Body of pancreas (tissue), 4 donors: ENCODE results near the gene SPTA1. TPM values are rescaled to one million over a fixed set of nuclear protein-coding genes. Genes with fewer than 3 reads are reported as not detected.

Source experiments
- ATAC-seq: fragments of 150-250 bp; one replicate; pipeline ENCODE4 v1.9.1; 2016
- DNase-seq, 4 donors: peaks; one replicate each; pipeline ENCODE4 v3.0.0-alpha.2; 2019
- H3K27ac ChIP-seq, 4 donors: fragments of 200-600 bp; sonication (generic); 1 replicate in 3 of 4; 2 replicates in 1 of 4; pipeline versions ENCODE4 v1.5.1 to v1.6.1; 2016 to 2019; ENCODE audit warnings: mild to moderate bottlenecking in 1 of 4, mixed read lengths in 1 of 4, moderate library complexity in 1 of 4
- H3K27me3 ChIP-seq, 2 donors: fragments of 200-600 bp; sonication (generic); one replicate each; pipeline ENCODE4 v1.6.0; 2016; ENCODE audit warnings: mild to moderate bottlenecking in 1 of 2
- H3K36me3 ChIP-seq, 2 donors: fragments of 200-600 bp; sonication (generic); replicated peaks in 1 of 2; 2 replicates each; pipeline ENCODE4 v1.5.1; 2016; ENCODE audit warnings: low read depth in 2 of 2; ENCODE audit not compliant: insufficient read depth in 1 of 2
- H3K4me1 ChIP-seq: fragments of 200-600 bp; sonication (generic); one replicate; pipeline ENCODE4 v1.6.0; 2016
- H3K4me3 ChIP-seq, 2 donors: fragments of 200-600 bp; sonication (generic); 1 replicate in 1 of 2; 2 replicates in 1 of 2; pipeline ENCODE4 v1.5.1; 2016 to 2019
- H3K9me3 ChIP-seq, 3 donors: fragments of 200-600 bp; sonication (generic); 1 replicate in 2 of 3; 2 replicates in 1 of 3; pipeline ENCODE4 v1.5.1; 2016
- POLR2A ChIP-seq, 3 donors: fragments of 450-650 bp; IDR thresholded peaks; one replicate each; pipeline ENCODE4 v1.6.1; 2016; ENCODE audit warnings: antibody characterized with exemption in 3 of 3, mild to moderate bottlenecking in 2 of 3
- WGBS, 2 donors: methylation state at CpG; one replicate each; pipeline ENCODE4 v1.1.5; 2017; 5-methylcytosine and 5-hydroxymethylcytosine counted together
- intact Hi-C: fragments of 100-400 bp; cut with DNase I; formaldehyde crosslinking; loops from one replicate; pipeline ENCODE4 v1.15.1; 2023
- total RNA-seq, 2 donors: library from RNA; depleted of rRNA; stranded (reverse); fragments of >200 nt; gene quantifications; one replicate each; pipeline ENCODE4 v1.1.0, GENCODE V29; 2016
- TF ChIP-seq, protein P1 (sequence below), 7 experiments: fragments of 450-650 bp in 4 of 7; fragments of 200-600 bp in 3 of 7; sonication (generic) in 3 of 7; IDR thresholded peaks; one replicate each; pipeline ENCODE4 v1.5.1; 2016 to 2019; ENCODE audit warnings: antibody characterized with exemption in 7 of 7

SPTA1 gene
- total RNA-seq, 2 donors from 2014 or later, result not detected

- WGBS, 2 donors, result 41 to 46% methylated on average over 1 of the region's 1 CpG
- H3K27ac ChIP-seq, result no peak within 1 kb of the TSS
- H3K9me3 ChIP-seq, result no peaks in the 10 kb centered on the region
- H3K4me3 ChIP-seq, result no peak within 1 kb of the TSS
- ATAC-seq, result no peak
- DNase-seq, result no peak
- H3K27me3 ChIP-seq, result no peaks in the 10 kb centered on the region
- intact Hi-C loops, result no loop called here
- TF ChIP-seq, protein P1, sequence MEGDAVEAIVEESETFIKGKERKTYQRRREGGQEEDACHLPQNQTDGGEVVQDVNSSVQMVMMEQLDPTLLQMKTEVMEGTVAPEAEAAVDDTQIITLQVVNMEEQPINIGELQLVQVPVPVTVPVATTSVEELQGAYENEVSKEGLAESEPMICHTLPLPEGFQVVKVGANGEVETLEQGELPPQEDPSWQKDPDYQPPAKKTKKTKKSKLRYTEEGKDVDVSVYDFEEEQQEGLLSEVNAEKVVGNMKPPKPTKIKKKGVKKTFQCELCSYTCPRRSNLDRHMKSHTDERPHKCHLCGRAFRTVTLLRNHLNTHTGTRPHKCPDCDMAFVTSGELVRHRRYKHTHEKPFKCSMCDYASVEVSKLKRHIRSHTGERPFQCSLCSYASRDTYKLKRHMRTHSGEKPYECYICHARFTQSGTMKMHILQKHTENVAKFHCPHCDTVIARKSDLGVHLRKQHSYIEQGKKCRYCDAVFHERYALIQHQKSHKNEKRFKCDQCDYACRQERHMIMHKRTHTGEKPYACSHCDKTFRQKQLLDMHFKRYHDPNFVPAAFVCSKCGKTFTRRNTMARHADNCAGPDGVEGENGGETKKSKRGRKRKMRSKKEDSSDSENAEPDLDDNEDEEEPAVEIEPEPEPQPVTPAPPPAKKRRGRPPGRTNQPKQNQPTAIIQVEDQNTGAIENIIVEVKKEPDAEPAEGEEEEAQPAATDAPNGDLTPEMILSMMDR (IDR thresholded peaks at IDR 0.05), result no peak
- no peak for TF ChIP-seq POLR2A (IDR thresholded peaks at IDR 0.05)
- H3K4me1 ChIP-seq, result no peaks in the 10 kb centered on the region
- H3K36me3 ChIP-seq, result no peaks in the 10 kb centered on the region
Observed at GRCh38 chr1:158604968-158605367, 81.5 kb downstream of the SPTA1 start, which contains the start of gene OR10Z1. Gene OR10Z1, plus strand, starts transcription at chr1:158605268. Its CDS starts 1,171 bp downstream, at chr1:158606439.

GRCh38 chr1:158600735-158601134 is 85.8 kb downstream of the SPTA1 start:
- no peak overlapping the region for H3K27ac ChIP-seq
- TF ChIP-seq POLR2A (IDR thresholded peaks at IDR 0.05), result no peak
- TF ChIP-seq, protein P1 (IDR thresholded peaks at IDR 0.05), result no peak
- no peaks in the 10 kb centered on the region for H3K4me1 ChIP-seq
- no peak overlapping the region for H3K4me3 ChIP-seq
- WGBS, 2 donors, result 86 to 89% methylated on average over 2 of the region's 2 CpGs
- no peaks in the 10 kb centered on the region for H3K27me3 ChIP-seq
- H3K36me3 ChIP-seq, result no peaks in the 10 kb centered on the region
- intact Hi-C loops, result no loop called here
- peaks cover 0 to 2% (median 0%) of the 10 kb centered on the region in 3 donors for H3K9me3 ChIP-seq
- DNase-seq (no peak), ATAC-seq (no peak)

DNA sequence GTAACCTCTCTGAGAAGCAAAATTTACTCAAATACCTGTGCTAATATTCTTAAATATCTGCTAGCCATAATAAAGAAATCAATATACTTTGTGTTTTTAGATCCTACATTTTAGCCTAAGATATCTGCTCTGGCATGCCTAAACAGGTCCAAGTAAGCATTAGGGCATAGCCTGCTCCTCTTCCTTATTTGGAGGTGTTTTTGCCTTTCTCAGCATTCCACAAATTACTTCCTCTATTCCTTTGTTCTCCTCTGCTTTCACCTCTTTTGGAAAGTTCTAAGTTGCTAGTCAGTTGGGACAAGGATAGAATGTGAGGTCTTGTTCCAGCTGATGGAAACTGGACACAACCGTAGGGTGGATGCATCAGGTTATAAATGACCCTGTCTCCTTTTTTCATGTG is 99.6 kb downstream of the SPTA1 start:
- H3K27me3 ChIP-seq, result no peaks in the 10 kb centered on the region
- H3K4me1 ChIP-seq, result no peaks in the 10 kb centered on the region
- no peaks in the 10 kb centered on the region for H3K36me3 ChIP-seq
- H3K9me3 ChIP-seq, result peaks cover 0 to 12% (median 0%) of the 10 kb centered on the region in 3 donors
- no peak for DNase-seq
- H3K27ac ChIP-seq, result no peak overlapping the region
- ATAC-seq, result no peak
- WGBS, 2 donors, result 79% methylated on average over 1 of the region's 1 CpG
- TF ChIP-seq, protein P1 (IDR thresholded peaks at IDR 0.05), result no peak
- no peak for TF ChIP-seq POLR2A (IDR thresholded peaks at IDR 0.05)
- intact Hi-C loops, result no loop called here
- H3K4me3 ChIP-seq, result no peak overlapping the region

- no peak for ATAC-seq
Observed at GRCh38 chr1:158583962-158584361, 102.6 kb downstream of the SPTA1 start.

GRCh38 chr1:158579733-158580132 is 106.8 kb downstream of the SPTA1 start, which contains the start of gene OR10X1:
Gene OR10X1, minus strand, starts transcription at chr1:158579899. Its CDS starts 0 bp downstream, at chr1:158579899.
- WGBS, 2 donors, result 32 to 49% methylated on average over 1 of the region's 1 CpG

More at GRCh38 chr1:158583962-158584361, 102.6 kb downstream of the SPTA1 start:
- DNase-seq, result no peak
- Histone ChIP-seq H3K4me1 (no peaks in the 10 kb centered on the region), H3K4me3 (no peak overlapping the region), H3K36me3 (no peaks in the 10 kb centered on the region), H3K27ac (no peak overlapping the region), H3K9me3 (peaks cover 0 to 12% (median 0%) of the 10 kb centered on the region in 3 donors), H3K27me3 (no peaks in the 10 kb centered on the region)
- 45 to 58% methylated on average over 4 of the region's 4 CpGs for WGBS, 2 donors
- intact Hi-C loops, result no loop called here
- TF ChIP-seq, protein P1 (IDR thresholded peaks at IDR 0.05), result no peak
- no peak for TF ChIP-seq POLR2A (IDR thresholded peaks at IDR 0.05)

More at GRCh38 chr1:158579733-158580132, 106.8 kb downstream of the SPTA1 start, which contains the start of gene OR10X1:
- ATAC-seq (no peak), DNase-seq (no peak)
- H3K27ac ChIP-seq, result no peak within 1 kb of the TSS
- no peaks in the 10 kb centered on the region for H3K36me3 ChIP-seq
- intact Hi-C loops, result no loop called here
- no peak within 1 kb of the TSS for H3K4me3 ChIP-seq
- H3K4me1 ChIP-seq, result no peaks in the 10 kb centered on the region
- TF ChIP-seq, protein P1 (IDR thresholded peaks at IDR 0.05), result no peak
- TF ChIP-seq POLR2A (IDR thresholded peaks at IDR 0.05), result no peak
- no peaks in the 10 kb centered on the region for H3K9me3 ChIP-seq
- H3K27me3 ChIP-seq, result no peaks in the 10 kb centered on the region
